Measurements from ENCODE around the gene KIF3B.

Gene KIF3B

GRCh38 chr20:32277361-32278198 is at the start of gene KIF3B:
Gene KIF3B (plus strand): TSS chr20:32277651. CDS start chr20:32309778, 32,127 bp downstream.
- no peak for TF ChIP-seq CTCF (IDR thresholded peaks at IDR 0.05; ENCODE audit: low read depth, low read length, missing control alignments)
- peak; percentile 53 for DNase-seq (ENCODE audit: extremely low read depth, low read depth)
- H3K4me3 ChIP-seq (replicated peaks; ENCODE audit: low read depth, low read length), result peak within 1 kb of the TSS; percentile 88

GRCh38 chr20:32227744-32228688 is 49.4 kb upstream of the KIF3B start:
- no peak for DNase-seq (ENCODE audit: extremely low read depth, low read depth)
- no peak for TF ChIP-seq CTCF (IDR thresholded peaks at IDR 0.05; ENCODE audit: low read depth, low read length, missing control alignments)
- H3K4me3 ChIP-seq (replicated peaks; ENCODE audit: low read depth, low read length), result no peak overlapping the region

GRCh38 chr20:32229251-32229747 is 48.2 kb upstream of the KIF3B start:
- no peak for TF ChIP-seq CTCF (IDR thresholded peaks at IDR 0.05; ENCODE audit: low read depth, low read length, missing control alignments)
- no peak overlapping the region for H3K4me3 ChIP-seq (replicated peaks; ENCODE audit: low read depth, low read length)
- no peak for DNase-seq (ENCODE audit: extremely low read depth, low read depth)

- H3K4me3 ChIP-seq (replicated peaks; ENCODE audit: low read depth, low read length), result no peak overlapping the region
- TF ChIP-seq CTCF (IDR thresholded peaks at IDR 0.05; ENCODE audit: low read depth, low read length, missing control alignments), result no peak
- DNase-seq (ENCODE audit: extremely low read depth, low read depth), result no peak
Observed at GRCh38 chr20:32230707-32231106, 46.7 kb upstream of the KIF3B start.

- no peak for TF ChIP-seq CTCF (IDR thresholded peaks at IDR 0.05; ENCODE audit: low read depth, low read length, missing control alignments)
- DNase-seq (ENCODE audit: extremely low read depth, low read depth), result no peak
- H3K4me3 ChIP-seq (replicated peaks; ENCODE audit: low read depth, low read length), result no peak overlapping the region
Observed at GRCh38 chr20:32231245-32231644, 46.2 kb upstream of the KIF3B start.

GRCh38 chr20:32231847-32232246 is 45.6 kb upstream of the KIF3B start:
- no peak overlapping the region for H3K4me3 ChIP-seq (replicated peaks; ENCODE audit: low read depth, low read length)
- TF ChIP-seq CTCF (IDR thresholded peaks at IDR 0.05; ENCODE audit: low read depth, low read length, missing control alignments), result no peak
- no peak for DNase-seq (ENCODE audit: extremely low read depth, low read depth)
